GM23338 (cell line): ENCODE results near the gene A1BG. TPM values are rescaled to one million over a fixed set of nuclear protein-coding genes. Genes with fewer than 3 reads are reported as not detected.

Experiments used
- ATAC-seq: fragments of 200-7000 bp; cut with Tn5 transposase; 3 replicates; pipeline ENCODE4 v1.9.1; 2020
- DNase-seq: peaks from one replicate; pipeline ENCODE4 v3.0.0-alpha.2; 2015; ENCODE audit warnings: low spot score
- H2AFZ ChIP-seq: fragments of 200-600 bp; sonication (generic); 2 replicates; pipeline ENCODE4 v1.8.0; 2016; ENCODE audit warnings: antibody characterized with exemption, mild to moderate bottlenecking, moderate library complexity
- H3F3A ChIP-seq: fragments of 200-600 bp; sonication (generic); replicated peaks from 2 replicates; pipeline ENCODE4 v1.8.0; 2017; ENCODE audit warnings: antibody characterized with exemption, mixed run types, low read depth
- H3K27ac ChIP-seq: fragments of 200-600 bp; sonication (generic); 2 replicates; pipeline ENCODE4 v1.6.1; 2016; ENCODE audit warnings: low read depth
- H3K27me3 ChIP-seq: fragments of 200-600 bp; sonication (generic); 2 replicates; pipeline ENCODE4 v1.8.0; 2016; ENCODE audit warnings: mild to moderate bottlenecking, mixed run types, moderate library complexity; ENCODE audit not compliant: insufficient read depth
- H3K36me3 ChIP-seq: fragments of 200-600 bp; sonication (generic); 2 replicates; pipeline ENCODE4 v1.8.0; 2016; ENCODE audit warnings: mild to moderate bottlenecking; ENCODE audit not compliant: insufficient read depth
- H3K4me1 ChIP-seq: fragments of 200-600 bp; sonication (generic); 2 replicates; pipeline ENCODE4 v1.8.0; 2016; ENCODE audit warnings: mild to moderate bottlenecking, moderate library complexity; ENCODE audit not compliant: insufficient read depth
- H3K4me2 ChIP-seq: fragments of 200-600 bp; sonication (generic); 2 replicates; pipeline ENCODE4 v1.7.1; 2017; ENCODE audit warnings: mixed run types
- H3K4me3 ChIP-seq: fragments of 200-600 bp; sonication (generic); 2 replicates; pipeline ENCODE4 v1.6.1; 2016; ENCODE audit warnings: mixed run types
- H3K79me2 ChIP-seq: fragments of 200-600 bp; sonication (generic); replicated peaks from 2 replicates; pipeline ENCODE4 v1.8.0; 2017; ENCODE audit warnings: mild to moderate bottlenecking; ENCODE audit not compliant: insufficient read depth
- H3K9me2 ChIP-seq: fragments of 200-600 bp; sonication (generic); 2 replicates; pipeline ENCODE4 v1.8.0; 2017; ENCODE audit not compliant: insufficient read depth
- H4K20me1 ChIP-seq: fragments of 200-600 bp; sonication (generic); replicated peaks from 2 replicates; pipeline ENCODE4 v1.8.0; 2017; ENCODE audit warnings: mild to moderate bottlenecking; ENCODE audit not compliant: insufficient read depth
- H3K27ac Mint-ChIP-seq: 2 replicates; pipeline ENCODE4 v1.8.0; 2020; ENCODE audit warnings: inconsistent platforms, mild to moderate bottlenecking, moderate library complexity, mixed read lengths
- H3K27me3 Mint-ChIP-seq: 3 replicates; pipeline ENCODE4 v1.8.0; 2022; ENCODE audit warnings: low read depth, mild to moderate bottlenecking, moderate library complexity, mixed read lengths, inconsistent platforms; ENCODE audit not compliant: insufficient read depth, poor library complexity
- H3K36me3 Mint-ChIP-seq: 3 replicates; pipeline ENCODE4 v1.8.0; 2021; ENCODE audit warnings: low read depth, mild to moderate bottlenecking, inconsistent platforms, moderate library complexity, mixed read lengths
- H3K4me1 Mint-ChIP-seq: 3 replicates; pipeline ENCODE4 v1.8.0; 2020; ENCODE audit warnings: mild to moderate bottlenecking, inconsistent platforms, mixed read lengths
- H3K4me3 Mint-ChIP-seq: 3 replicates; pipeline ENCODE4 v1.8.0; 2021; ENCODE audit warnings: moderate library complexity, mild to moderate bottlenecking, inconsistent platforms, mixed read lengths
- H3K9me3 Mint-ChIP-seq: 3 replicates; pipeline ENCODE4 v1.8.0; 2020; ENCODE audit warnings: moderate library complexity, mild to moderate bottlenecking, inconsistent platforms, mixed read lengths
- CREB1 ChIP-seq: fragments of 250-450 bp; sonication (Bioruptor Pico); IDR thresholded peaks from 2 replicates; pipeline ENCODE4 v1.5.0; 2020; ENCODE audit warnings: low read depth, mild to moderate bottlenecking, moderate library complexity
- EZH2 ChIP-seq: fragments of 200-600 bp; sonication (generic); IDR thresholded peaks from one replicate; pipeline ENCODE4 v1.8.0; 2017; ENCODE audit warnings: antibody characterized with exemption, mild to moderate bottlenecking, low read depth; ENCODE audit not compliant: unreplicated experiment
- EZH2phosphoT487 ChIP-seq: fragments of 200-600 bp; sonication (generic); IDR thresholded peaks from one replicate; pipeline ENCODE4 v1.8.1; 2018; ENCODE audit warnings: antibody characterized with exemption; ENCODE audit not compliant: unreplicated experiment
- JUNB ChIP-seq: IDR thresholded peaks from one replicate; pipeline ENCODE4 v1.6.1; 2016; ENCODE audit warnings: antibody characterized with exemption; ENCODE audit not compliant: unreplicated experiment
- NANOG ChIP-seq: IDR thresholded peaks from 2 replicates; pipeline ENCODE4 v1.6.1; 2016; ENCODE audit warnings: antibody characterized with exemption, borderline replicate concordance
- POLR2AphosphoS5 ChIP-seq: IDR thresholded peaks from 2 replicates; pipeline ENCODE4 v1.6.1; 2016; ENCODE audit warnings: antibody characterized with exemption, low read depth
- STAT1 ChIP-seq: IDR thresholded peaks from one replicate; pipeline ENCODE4 v1.6.1; 2016; ENCODE audit warnings: antibody characterized with exemption; ENCODE audit not compliant: unreplicated experiment
- ZNF114 ChIP-seq: fragments of 250-450 bp; sonication (Bioruptor Pico); IDR thresholded peaks from 2 replicates; pipeline ENCODE4 v1.5.0; 2020; ENCODE audit warnings: mild to moderate bottlenecking, moderate library complexity
- ZNF331 ChIP-seq: fragments of 250-450 bp; sonication (Bioruptor Pico); IDR thresholded peaks from 2 replicates; pipeline ENCODE4 v1.5.0; 2020; ENCODE audit warnings: low read depth, mild to moderate bottlenecking, moderate library complexity
- polyA plus RNA-seq: library from polyadenylated mRNA; unstranded; fragments of >200 nt; fragmentation: Nextera tagmentation; extraction: Ambion mirVana; gene quantifications from 2 replicates; pipeline ENCODE4 v1.2.1, GENCODE V29; 2016
- total RNA-seq: library from RNA; depleted of rRNA; stranded (reverse); fragments of >200 nt; shearing (Covaris generic); gene quantifications from 2 replicates; pipeline ENCODE4 v1.2.3, GENCODE V29; 2014
- TF ChIP-seq, protein P1 (sequence below): fragments of 250-450 bp; sonication (Bioruptor Pico); IDR thresholded peaks from 2 replicates; pipeline ENCODE4 v1.5.0; 2020; ENCODE audit warnings: mild to moderate bottlenecking, moderate library complexity
- TF ChIP-seq, protein P2 (sequence below): IDR thresholded peaks from one replicate; pipeline ENCODE4 v1.6.1; 2018; ENCODE audit warnings: antibody characterized with exemption; ENCODE audit not compliant: unreplicated experiment
- TF ChIP-seq, protein P3 (sequence below): IDR thresholded peaks from 2 replicates; pipeline ENCODE4 v1.6.1; 2016; ENCODE audit warnings: antibody characterized with exemption
- TF ChIP-seq, protein P4 (sequence below), 2 experiments: fragments of 200-600 bp in 1 of 2; sonication (generic) in 1 of 2; conservative IDR thresholded peaks; 2 replicates each; pipeline versions ENCODE4 v1.5.1 to v1.6.1; 2016 to 2017; ENCODE audit warnings: antibody characterized with exemption in 2 of 2, low read depth in 2 of 2, mild to moderate bottlenecking in 2 of 2, moderate library complexity in 1 of 2

Gene A1BG
- total and polyA plus RNA-seq, 2 experiments from 2014 or later: 17.7 to 43.5 TPM

DNA sequence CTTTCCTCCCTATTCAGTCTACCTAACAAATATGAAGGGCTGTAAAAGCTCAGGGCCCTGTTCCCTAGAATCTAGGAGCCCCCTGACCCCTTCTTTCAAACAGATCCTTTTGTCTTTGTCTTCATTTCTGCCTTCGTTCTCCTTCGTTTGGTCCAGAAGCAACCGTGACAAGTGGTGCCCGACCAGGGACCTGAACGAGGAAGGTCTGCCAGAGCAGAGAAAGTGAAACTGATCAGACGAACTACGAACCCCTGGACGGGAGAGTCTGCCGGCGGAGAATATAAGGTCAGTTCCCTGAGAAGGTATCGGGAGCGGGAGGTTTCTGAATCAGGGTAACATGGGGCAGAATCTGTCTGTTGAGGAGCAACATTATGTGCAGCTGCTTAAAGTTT is 47.4 kb downstream of the A1BG start:
- Mint-ChIP-seq H3K4me1 (peaks cover 13% of the 10 kb centered on the region), H3K27me3 (peaks cover 7% of the 10 kb centered on the region), H3K27ac (no peak overlapping the region), H3K36me3 (peaks cover 44% of the 10 kb centered on the region), H3K4me3 (peak overlapping the region; percentile 97), H3K9me3 (no peaks in the 10 kb centered on the region)
- DNase-seq (no peak), ATAC-seq (no peak)
- peak overlapping the region; percentile 82; the same call in 1 of the 2 replicates for H2AFZ ChIP-seq
- no peak for TF ChIP-seq ZNF114 (CRISPR knock-in tag)
- TF ChIP-seq, protein P1, sequence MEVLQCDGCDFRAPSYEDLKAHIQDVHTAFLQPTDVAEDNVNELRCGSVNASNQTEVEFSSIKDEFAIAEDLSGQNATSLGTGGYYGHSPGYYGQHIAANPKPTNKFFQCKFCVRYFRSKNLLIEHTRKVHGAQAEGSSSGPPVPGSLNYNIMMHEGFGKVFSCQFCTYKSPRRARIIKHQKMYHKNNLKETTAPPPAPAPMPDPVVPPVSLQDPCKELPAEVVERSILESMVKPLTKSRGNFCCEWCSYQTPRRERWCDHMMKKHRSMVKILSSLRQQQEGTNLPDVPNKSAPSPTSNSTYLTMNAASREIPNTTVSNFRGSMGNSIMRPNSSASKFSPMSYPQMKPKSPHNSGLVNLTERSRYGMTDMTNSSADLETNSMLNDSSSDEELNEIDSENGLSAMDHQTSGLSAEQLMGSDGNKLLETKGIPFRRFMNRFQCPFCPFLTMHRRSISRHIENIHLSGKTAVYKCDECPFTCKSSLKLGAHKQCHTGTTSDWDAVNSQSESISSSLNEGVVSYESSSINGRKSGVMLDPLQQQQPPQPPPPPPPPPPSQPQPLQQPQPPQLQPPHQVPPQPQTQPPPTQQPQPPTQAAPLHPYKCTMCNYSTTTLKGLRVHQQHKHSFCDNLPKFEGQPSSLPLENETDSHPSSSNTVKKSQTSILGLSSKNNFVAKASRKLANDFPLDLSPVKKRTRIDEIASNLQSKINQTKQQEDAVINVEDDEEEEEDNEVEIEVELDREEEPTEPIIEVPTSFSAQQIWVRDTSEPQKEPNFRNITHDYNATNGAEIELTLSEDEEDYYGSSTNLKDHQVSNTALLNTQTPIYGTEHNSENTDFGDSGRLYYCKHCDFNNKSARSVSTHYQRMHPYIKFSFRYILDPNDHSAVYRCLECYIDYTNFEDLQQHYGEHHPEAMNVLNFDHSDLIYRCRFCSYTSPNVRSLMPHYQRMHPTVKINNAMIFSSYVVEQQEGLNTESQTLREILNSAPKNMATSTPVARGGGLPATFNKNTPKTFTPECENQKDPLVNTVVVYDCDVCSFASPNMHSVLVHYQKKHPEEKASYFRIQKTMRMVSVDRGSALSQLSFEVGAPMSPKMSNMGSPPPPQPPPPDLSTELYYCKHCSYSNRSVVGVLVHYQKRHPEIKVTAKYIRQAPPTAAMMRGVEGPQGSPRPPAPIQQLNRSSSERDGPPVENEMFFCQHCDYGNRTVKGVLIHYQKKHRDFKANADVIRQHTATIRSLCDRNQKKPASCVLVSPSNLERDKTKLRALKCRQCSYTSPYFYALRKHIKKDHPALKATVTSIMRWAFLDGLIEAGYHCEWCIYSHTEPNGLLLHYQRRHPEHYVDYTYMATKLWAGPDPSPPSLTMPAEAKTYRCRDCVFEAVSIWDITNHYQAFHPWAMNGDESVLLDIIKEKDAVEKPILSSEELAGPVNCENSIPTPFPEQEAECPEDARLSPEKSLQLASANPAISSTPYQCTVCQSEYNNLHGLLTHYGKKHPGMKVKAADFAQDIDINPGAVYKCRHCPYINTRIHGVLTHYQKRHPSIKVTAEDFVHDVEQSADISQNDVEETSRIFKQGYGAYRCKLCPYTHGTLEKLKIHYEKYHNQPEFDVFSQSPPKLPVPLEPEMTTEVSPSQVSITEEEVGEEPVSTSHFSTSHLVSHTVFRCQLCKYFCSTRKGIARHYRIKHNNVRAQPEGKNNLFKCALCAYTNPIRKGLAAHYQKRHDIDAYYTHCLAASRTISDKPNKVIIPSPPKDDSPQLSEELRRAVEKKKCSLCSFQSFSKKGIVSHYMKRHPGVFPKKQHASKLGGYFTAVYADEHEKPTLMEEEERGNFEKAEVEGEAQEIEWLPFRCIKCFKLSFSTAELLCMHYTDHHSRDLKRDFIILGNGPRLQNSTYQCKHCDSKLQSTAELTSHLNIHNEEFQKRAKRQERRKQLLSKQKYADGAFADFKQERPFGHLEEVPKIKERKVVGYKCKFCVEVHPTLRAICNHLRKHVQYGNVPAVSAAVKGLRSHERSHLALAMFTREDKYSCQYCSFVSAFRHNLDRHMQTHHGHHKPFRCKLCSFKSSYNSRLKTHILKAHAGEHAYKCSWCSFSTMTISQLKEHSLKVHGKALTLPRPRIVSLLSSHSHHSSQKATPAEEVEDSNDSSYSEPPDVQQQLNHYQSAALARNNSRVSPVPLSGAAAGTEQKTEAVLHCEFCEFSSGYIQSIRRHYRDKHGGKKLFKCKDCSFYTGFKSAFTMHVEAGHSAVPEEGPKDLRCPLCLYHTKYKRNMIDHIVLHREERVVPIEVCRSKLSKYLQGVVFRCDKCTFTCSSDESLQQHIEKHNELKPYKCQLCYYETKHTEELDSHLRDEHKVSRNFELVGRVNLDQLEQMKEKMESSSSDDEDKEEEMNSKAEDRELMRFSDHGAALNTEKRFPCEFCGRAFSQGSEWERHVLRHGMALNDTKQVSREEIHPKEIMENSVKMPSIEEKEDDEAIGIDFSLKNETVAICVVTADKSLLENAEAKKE: no peak
- TF ChIP-seq, protein P2, sequence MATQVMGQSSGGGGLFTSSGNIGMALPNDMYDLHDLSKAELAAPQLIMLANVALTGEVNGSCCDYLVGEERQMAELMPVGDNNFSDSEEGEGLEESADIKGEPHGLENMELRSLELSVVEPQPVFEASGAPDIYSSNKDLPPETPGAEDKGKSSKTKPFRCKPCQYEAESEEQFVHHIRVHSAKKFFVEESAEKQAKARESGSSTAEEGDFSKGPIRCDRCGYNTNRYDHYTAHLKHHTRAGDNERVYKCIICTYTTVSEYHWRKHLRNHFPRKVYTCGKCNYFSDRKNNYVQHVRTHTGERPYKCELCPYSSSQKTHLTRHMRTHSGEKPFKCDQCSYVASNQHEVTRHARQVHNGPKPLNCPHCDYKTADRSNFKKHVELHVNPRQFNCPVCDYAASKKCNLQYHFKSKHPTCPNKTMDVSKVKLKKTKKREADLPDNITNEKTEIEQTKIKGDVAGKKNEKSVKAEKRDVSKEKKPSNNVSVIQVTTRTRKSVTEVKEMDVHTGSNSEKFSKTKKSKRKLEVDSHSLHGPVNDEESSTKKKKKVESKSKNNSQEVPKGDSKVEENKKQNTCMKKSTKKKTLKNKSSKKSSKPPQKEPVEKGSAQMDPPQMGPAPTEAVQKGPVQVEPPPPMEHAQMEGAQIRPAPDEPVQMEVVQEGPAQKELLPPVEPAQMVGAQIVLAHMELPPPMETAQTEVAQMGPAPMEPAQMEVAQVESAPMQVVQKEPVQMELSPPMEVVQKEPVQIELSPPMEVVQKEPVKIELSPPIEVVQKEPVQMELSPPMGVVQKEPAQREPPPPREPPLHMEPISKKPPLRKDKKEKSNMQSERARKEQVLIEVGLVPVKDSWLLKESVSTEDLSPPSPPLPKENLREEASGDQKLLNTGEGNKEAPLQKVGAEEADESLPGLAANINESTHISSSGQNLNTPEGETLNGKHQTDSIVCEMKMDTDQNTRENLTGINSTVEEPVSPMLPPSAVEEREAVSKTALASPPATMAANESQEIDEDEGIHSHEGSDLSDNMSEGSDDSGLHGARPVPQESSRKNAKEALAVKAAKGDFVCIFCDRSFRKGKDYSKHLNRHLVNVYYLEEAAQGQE: no peak
- no peak for TF ChIP-seq EZH2phosphoT487
- TF ChIP-seq CREB1 (CRISPR knock-in tag): no peak
- TF ChIP-seq ZNF331 (CRISPR knock-in tag): no peak
- TF ChIP-seq JUNB: no peak
- TF ChIP-seq, protein P3, sequence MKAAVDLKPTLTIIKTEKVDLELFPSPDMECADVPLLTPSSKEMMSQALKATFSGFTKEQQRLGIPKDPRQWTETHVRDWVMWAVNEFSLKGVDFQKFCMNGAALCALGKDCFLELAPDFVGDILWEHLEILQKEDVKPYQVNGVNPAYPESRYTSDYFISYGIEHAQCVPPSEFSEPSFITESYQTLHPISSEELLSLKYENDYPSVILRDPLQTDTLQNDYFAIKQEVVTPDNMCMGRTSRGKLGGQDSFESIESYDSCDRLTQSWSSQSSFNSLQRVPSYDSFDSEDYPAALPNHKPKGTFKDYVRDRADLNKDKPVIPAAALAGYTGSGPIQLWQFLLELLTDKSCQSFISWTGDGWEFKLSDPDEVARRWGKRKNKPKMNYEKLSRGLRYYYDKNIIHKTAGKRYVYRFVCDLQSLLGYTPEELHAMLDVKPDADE: no peak
- TF ChIP-seq, protein P4, sequence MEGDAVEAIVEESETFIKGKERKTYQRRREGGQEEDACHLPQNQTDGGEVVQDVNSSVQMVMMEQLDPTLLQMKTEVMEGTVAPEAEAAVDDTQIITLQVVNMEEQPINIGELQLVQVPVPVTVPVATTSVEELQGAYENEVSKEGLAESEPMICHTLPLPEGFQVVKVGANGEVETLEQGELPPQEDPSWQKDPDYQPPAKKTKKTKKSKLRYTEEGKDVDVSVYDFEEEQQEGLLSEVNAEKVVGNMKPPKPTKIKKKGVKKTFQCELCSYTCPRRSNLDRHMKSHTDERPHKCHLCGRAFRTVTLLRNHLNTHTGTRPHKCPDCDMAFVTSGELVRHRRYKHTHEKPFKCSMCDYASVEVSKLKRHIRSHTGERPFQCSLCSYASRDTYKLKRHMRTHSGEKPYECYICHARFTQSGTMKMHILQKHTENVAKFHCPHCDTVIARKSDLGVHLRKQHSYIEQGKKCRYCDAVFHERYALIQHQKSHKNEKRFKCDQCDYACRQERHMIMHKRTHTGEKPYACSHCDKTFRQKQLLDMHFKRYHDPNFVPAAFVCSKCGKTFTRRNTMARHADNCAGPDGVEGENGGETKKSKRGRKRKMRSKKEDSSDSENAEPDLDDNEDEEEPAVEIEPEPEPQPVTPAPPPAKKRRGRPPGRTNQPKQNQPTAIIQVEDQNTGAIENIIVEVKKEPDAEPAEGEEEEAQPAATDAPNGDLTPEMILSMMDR (conservative IDR thresholded peaks at IDR 0.05; ENCODE audit: low read depth in 2 of 2): no peak
- TF ChIP-seq STAT1: no peak
- no peak for TF ChIP-seq NANOG
- no peak for TF ChIP-seq EZH2
- TF ChIP-seq POLR2AphosphoS5: no peak
- peaks cover 24% of the 10 kb centered on the region for H4K20me1 ChIP-seq
- H3K4me1 ChIP-seq: peaks cover 6% of the 10 kb centered on the region; the same call in 1 of the 2 replicates
- 0 out of 2 replicates have a peak, but pooled peaks cover 3% of the 10 kb centered on the region for H3K36me3 ChIP-seq
- H3K27me3 ChIP-seq: no peaks in the 10 kb centered on the region
- peak overlapping the region; percentile 85 for H3K4me2 ChIP-seq
- H3F3A ChIP-seq: 0 out of 2 replicates have a peak, but pooled peaks cover 8% of the 10 kb centered on the region
- H3K9me2 ChIP-seq: no peaks in the 10 kb centered on the region
- peaks cover 14% of the 10 kb centered on the region for H3K79me2 ChIP-seq
- peak overlapping the region; percentile 9; the same call in 1 of the 2 replicates for H3K27ac ChIP-seq
- H3K4me3 ChIP-seq: peak overlapping the region; percentile 71
